ENCODE results near the gene PXMP2.
"Not testable (repeated sequence)": the region's sequence is repeated elsewhere in the genome, so short reads cannot be mapped to it uniquely, and the experiment has no call there.

Gene PXMP2

DNA sequence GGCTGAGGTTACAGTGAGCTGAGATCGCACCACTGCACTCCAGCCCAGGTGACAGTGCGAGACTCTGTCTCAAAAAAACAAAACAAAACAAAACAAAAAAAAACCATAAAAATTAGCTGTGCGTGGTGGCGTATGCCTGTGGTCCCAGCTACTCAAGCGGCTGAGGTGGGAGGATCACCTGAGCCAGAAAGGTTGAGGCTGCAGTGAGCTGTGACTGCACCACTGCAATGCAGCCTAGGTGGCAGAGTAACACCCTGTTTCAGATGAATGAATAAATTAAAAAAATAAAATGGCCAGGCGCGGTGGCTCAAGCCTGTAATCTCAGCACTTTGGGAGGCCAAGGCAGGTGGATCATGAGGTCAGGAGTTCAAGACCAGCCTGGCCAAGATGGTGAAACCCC, 66.3 kb downstream of the PXMP2 start:
- DNase-seq (ENCODE audit: low read depth in 3 of 3), result not testable (repeated sequence)

DNA sequence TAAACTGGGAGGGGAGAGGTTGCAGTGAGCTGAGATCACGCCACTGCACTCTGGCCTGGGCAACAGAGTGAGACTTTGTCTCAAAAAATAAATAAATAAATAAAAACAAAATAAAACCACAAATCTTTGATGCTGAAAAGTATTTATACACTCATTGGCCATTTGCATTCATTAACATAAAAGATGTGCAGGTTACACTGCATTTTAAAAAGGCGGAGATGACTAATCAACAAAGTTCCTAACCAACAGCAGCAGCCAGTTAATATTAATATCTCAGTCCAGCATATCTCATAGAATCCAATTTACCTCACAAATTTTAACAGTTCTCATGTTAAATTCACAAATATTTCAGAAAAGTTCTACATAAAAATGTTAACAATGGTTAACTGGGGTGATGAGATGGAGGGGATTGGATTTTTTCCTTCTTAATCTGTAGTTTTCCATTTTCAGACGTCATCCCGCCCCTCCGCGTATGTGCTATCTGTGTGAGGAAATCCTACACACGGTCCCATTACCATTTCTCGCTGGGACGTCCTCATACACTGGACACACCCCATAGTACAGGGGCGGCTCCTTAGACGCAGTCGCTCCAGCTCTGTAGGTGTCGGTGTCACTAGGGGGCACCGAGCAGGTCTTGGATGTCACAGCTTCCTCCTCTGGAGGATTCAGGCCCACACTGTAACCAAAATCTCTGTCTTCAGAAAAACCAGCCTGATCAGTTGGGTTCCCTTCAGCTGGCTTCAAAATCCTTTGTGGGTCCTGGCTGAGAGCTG, 67.0 kb downstream of the PXMP2 start:
- no peak for DNase-seq (ENCODE audit: low read depth in 3 of 3)

Data from stimulated activated CD4-positive, alpha-beta T cell treated with anti-CD3 and anti-CD28 coated beads, TNF-alpha, amount 100 ng/mL, for 48 hours (primary cell).